Measurements from ENCODE around the gene SCAMP3.

GRCh38 chr1:155206891-155207805 lies 55.0 kb downstream of the SCAMP3 start:
- TF ChIP-seq CTCF (conservative IDR thresholded peaks at IDR 0.05 in 1 of 2, IDR thresholded peaks at IDR 0.05 in 1 of 2; ENCODE audit: extremely low read depth in 1 of 2, insufficient read depth in 1 of 2, low read depth in 1 of 2, low read length in 2 of 2), result peak; percentile 96 to 97
- TF ChIP-seq EZH2 (IDR thresholded peaks at IDR 0.05; ENCODE audit: borderline replicate concordance, low read length), result no peak

Measured in mammary epithelial cell (primary cell).